Astrocyte of the spinal cord (primary cell): ENCODE data around the gene ATP6V1A.
"Not testable (repeated sequence)": the region's sequence is repeated elsewhere in the genome, so short reads cannot be mapped to it uniquely, and the experiment has no call there.

Source experiments
- DNase-seq: peaks from one replicate; pipeline ENCODE4 v3.0.0; 2011; ENCODE audit warnings: low read depth, low spot score
- H3K4me3 ChIP-seq: 2 replicates; pipeline ENCODE4 v1.5.1; 2011; ENCODE audit warnings: low read depth, mild to moderate bottlenecking, low read length, moderate library complexity
- CTCF ChIP-seq: IDR thresholded peaks from 2 replicates; pipeline ENCODE4 v1.5.1; 2012; ENCODE audit warnings: low read depth, mild to moderate bottlenecking, low read length, inconsistent platforms
- in situ Hi-C: cut with HindIII; loops from 2 replicates; pipeline ENCODE4 v1.10.0; 2017; ENCODE audit warnings: low sequenced_read_pairs

ATP6V1A gene

DNA sequence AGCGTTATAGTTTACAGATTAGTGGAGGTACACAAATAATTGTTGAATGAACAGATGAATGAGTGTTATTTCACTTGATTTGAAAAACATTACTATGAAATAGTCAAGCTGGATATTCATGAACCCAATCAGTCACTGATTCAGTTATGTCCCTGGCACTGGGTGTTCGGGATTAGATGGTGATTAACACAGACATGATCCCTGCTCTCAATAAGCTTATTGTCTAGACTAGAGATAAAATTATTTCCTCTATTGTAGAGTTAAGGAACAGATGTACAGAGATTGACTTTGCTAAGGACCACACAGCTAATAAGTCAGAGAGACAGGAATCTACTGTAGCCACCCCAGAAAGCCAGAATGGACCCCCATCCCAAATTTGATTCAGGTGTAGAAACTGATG, 92.7 kb downstream of the ATP6V1A start:
- in situ Hi-C loops = no loop called here
- peak overlapping the region; percentile 78 for H3K4me3 ChIP-seq
- TF ChIP-seq CTCF = no peak
- no peak for DNase-seq

DNA sequence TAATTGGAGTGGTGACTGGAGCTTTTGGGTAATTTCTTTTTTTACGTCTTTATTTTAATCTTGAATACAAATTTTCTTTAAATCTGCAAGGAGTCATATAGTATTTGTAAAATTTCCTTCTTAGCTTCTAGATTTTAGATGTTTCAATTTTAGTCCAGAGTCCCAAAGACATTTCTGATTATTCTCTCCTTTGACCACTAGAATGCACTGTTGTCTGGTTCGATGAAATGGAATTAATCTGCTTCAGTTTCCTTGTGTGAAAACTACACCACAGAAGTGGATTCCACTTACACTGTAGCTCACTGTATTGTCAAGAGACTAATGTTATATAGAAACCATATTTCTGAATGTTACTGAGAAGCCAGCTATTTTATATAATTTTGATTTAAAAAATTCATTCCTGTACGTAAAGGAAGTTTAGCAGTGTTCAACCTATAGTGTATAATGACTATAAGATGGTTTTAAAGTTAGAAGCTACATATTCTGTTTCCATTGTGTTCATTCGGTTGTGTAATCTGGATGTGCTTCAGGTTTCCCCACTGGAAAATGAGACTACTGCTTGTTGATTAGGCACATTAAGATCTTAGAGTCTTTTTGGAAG, 97.9 kb downstream of the ATP6V1A start:
- no peak overlapping the region for H3K4me3 ChIP-seq
- in situ Hi-C loops = no loop called here
- DNase-seq = peak; percentile 51
- TF ChIP-seq CTCF = peak; percentile 54

DNA sequence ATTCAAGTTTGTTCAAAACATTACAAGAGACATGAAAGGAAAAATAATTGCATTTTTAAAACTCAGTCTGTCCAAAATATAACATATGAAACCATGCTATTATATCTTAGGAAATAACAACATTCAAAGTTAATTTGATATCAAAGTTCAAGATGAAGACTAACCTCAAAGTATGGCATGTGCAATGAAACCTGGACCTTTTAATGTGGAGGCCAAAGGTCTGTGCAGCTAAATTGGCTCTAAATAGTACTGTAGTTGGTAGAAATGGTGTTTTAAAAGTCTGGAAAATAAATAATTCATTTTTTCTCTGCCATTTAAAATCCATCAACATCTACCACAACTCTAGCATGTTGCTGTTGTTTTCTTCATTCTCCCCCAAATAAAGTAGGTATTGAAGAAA, 100.4 kb downstream of the ATP6V1A start:
- H3K4me3 ChIP-seq = no peak overlapping the region
- in situ Hi-C loops = no loop called here
- no peak for TF ChIP-seq CTCF
- DNase-seq = no peak

DNA sequence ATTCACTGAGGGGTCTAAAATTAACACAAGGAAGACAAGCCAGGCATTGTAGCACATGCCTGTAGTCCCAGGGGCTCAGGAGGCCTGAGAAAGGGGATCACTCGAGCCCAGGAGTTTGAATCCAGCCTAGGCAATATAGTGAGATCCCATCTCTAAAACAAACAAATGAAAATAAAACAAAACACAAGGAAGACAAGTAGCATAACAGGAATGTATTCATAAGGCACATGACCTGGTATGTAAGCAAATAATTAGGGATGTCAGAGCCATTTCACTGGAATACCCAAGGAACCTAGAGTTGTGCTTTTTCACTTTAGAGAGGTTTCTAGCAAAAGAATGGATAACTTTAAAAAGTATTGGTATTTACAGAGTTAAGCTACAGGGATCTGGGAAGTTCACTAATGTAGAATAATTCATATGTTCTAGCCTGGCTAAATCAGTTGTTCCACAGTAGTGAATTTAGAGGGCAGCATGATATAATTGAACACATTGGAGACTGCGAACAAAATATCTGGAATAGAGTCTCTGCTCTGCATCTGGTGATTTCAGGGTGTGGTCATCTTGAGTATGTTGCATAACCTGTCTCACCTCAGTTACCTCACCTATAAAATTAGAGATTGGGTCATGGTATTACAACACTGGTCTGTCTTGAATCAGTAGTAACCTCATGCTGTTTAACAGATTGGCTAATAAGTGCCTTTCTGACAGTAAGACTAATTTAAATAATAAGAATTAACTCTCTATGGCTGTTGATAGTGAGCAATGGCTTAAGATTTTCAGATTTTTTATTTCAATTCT, 101.0 kb downstream of the ATP6V1A start:
- no peak overlapping the region for H3K4me3 ChIP-seq
- in situ Hi-C loops = no loop called here
- DNase-seq = no peak
- TF ChIP-seq CTCF = no peak

DNA sequence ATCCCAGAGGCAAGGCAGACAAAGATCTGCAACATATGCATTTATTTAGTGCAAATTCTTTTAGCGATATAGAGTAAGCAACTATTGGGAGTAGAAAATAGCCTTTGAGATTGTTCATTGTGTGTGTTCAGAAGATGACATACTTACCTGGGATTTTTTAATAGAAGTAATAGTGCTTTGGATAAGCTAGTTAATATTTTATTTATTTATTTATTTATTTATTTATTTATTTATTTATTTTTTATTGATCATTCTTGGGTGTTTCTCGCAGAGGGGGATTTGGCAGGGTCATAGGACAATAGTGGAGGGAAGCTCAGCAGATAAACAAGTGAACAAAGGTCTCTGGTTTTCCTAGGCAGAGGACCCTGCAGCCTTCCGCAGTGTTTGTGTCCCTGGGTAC, 102.2 kb downstream of the ATP6V1A start:
- in situ Hi-C loops, H3K4me3 ChIP-seq, DNase-seq: not testable (repeated sequence)

GRCh38 chr3:113849841-113850240, 103.0 kb downstream of the ATP6V1A start:
- in situ Hi-C loops, H3K4me3 ChIP-seq, DNase-seq: not testable (repeated sequence)

GRCh38 chr3:113850391-113850790, 103.6 kb downstream of the ATP6V1A start:
- H3K4me3 ChIP-seq, DNase-seq, in situ Hi-C loops: not testable (repeated sequence)

DNA sequence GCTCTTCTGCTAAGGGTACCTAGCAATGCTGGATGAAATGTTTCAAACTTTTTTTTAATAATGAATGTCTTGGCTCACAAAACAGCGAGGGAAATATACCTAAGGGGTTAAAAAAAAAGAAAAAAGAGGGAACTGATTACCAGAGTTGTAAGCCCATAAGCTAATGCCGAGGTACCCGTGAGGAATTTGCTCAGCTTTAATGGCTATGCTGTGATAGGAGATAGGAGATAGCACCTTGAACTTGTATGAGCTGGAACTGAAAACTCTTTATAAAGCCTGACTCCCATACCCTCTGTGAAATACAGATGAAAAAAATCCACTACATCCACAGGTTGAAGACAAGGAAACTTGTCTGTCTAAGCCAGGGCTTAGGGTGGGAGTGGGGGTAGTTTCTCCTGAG, 105.7 kb downstream of the ATP6V1A start:
- no peak overlapping the region for H3K4me3 ChIP-seq
- in situ Hi-C loops = no loop called here
- DNase-seq = no peak
- TF ChIP-seq CTCF = no peak
